DND-41 (cell line): ENCODE data around the gene PSMC4.

Experiments
- CTCF ChIP-seq: IDR thresholded peaks from 2 replicates; pipeline ENCODE4 v1.5.1; 2012; ENCODE audit warnings: borderline replicate concordance, low read length, moderate library complexity, mild to moderate bottlenecking; ENCODE audit not compliant: poor library complexity, severe bottlenecking; ENCODE audit errors: extremely low read depth
- EZH2 ChIP-seq: IDR thresholded peaks from 3 replicates; pipeline ENCODE4 v1.6.1; 2012; ENCODE audit warnings: borderline replicate concordance, low read depth, mild to moderate bottlenecking, moderate library complexity, low read length, inconsistent platforms; ENCODE audit not compliant: severe bottlenecking

- TF ChIP-seq CTCF (no peak), EZH2 (no peak)
Measured at GRCh38 chr19:40005691-40006272, 34.8 kb downstream of the PSMC4 start.
